Mucosa of rectum (tissue), 2 donors: Measurements from ENCODE around the gene NKTR.

Experiments used
- H3K27ac ChIP-seq, 2 donors: one replicate each; pipeline ENCODE4 v1.7.0; 2013; ENCODE audit warnings: inconsistent platforms in 2 of 2, low read depth in 2 of 2, low read length in 2 of 2
- H3K27me3 ChIP-seq, 2 donors: one replicate each; pipeline ENCODE4 v1.7.0; 2013; ENCODE audit warnings: low read length in 2 of 2; ENCODE audit not compliant: control insufficient read depth in 2 of 2, insufficient read depth in 2 of 2
- H3K36me3 ChIP-seq, 2 donors: one replicate each; pipeline ENCODE4 v1.7.0; 2013; ENCODE audit warnings: low read length in 2 of 2; ENCODE audit not compliant: control insufficient read depth in 2 of 2, insufficient read depth in 2 of 2
- H3K4me1 ChIP-seq, 2 donors: one replicate each; pipeline ENCODE4 v1.7.0; 2013; ENCODE audit warnings: low read length in 2 of 2, mild to moderate bottlenecking in 1 of 2; ENCODE audit not compliant: control insufficient read depth in 2 of 2, insufficient read depth in 2 of 2
- H3K4me3 ChIP-seq, 2 donors: one replicate each; pipeline ENCODE4 v1.7.0; 2013; ENCODE audit warnings: low read length in 2 of 2
- H3K9ac ChIP-seq, 2 donors: one replicate each; pipeline ENCODE4 v1.7.0; 2013; ENCODE audit warnings: low read length in 2 of 2, low read depth in 1 of 2, mild to moderate bottlenecking in 1 of 2
- H3K9me3 ChIP-seq, 2 donors: one replicate each; pipeline ENCODE4 v1.7.0; 2013; ENCODE audit warnings: low read length in 2 of 2; ENCODE audit not compliant: control insufficient read depth in 2 of 2
- donor health status: healthy.
- donor health status: Normal muscosa, but diverticular disease.

NKTR gene

DNA sequence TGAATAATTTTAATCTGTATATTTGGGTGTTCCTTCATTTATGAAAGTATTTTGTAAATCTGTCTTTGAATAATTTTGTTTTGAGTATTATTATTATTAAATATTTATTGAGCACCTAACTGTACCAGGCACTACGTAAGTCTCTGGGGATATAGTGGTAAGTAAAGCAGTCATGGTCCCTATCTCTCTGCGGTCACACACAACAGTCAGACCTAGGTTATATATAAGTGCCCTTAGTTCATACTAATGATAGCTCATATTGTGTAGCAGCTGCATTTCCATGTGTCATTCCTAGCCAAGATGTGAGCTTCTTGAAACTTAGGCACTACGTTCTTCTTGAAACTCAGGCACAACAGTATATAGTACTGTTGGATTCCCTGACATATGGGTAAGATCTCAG lies 12.4 kb downstream of the NKTR start:
- H3K9ac ChIP-seq, result no peak overlapping the region
- peaks cover 4 to 5% of the 10 kb centered on the region in 2 donors for H3K4me1 ChIP-seq
- H3K4me3 ChIP-seq, result no peak overlapping the region
- H3K27me3 ChIP-seq, result no peaks in the 10 kb centered on the region
- H3K9me3 ChIP-seq, result no peaks in the 10 kb centered on the region
- peaks cover 0 to 6% of the 10 kb centered on the region in 2 donors for H3K36me3 ChIP-seq
- no peak overlapping the region for H3K27ac ChIP-seq

DNA sequence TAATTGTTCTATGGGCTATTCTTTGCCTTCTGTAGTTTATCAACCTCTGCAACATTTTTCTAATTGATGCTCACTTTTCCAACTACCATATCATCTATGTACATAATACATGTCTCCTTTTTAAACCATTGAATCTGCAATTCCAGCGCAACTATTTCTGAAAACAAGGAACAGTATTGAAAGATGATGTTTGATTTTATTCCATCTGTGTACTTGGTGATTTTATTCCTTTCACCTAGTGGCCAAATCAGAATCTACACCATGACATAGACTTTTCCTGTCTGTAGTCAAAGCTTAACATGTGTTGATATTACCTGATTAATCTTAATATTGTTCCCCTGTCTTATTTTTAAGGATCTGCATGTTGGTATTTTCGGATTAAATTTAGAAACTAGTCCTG lies 13.0 kb downstream of the NKTR start:
- Histone ChIP-seq H3K9me3 (no peaks in the 10 kb centered on the region), H3K27me3 (no peaks in the 10 kb centered on the region), H3K36me3 (peaks cover 2 to 4% of the 10 kb centered on the region in 2 donors), H3K4me1 (peaks cover under 1 to 5% of the 10 kb centered on the region in 2 donors), H3K4me3 (no peak overlapping the region), H3K9ac (no peak overlapping the region), H3K27ac (no peak overlapping the region)

DNA sequence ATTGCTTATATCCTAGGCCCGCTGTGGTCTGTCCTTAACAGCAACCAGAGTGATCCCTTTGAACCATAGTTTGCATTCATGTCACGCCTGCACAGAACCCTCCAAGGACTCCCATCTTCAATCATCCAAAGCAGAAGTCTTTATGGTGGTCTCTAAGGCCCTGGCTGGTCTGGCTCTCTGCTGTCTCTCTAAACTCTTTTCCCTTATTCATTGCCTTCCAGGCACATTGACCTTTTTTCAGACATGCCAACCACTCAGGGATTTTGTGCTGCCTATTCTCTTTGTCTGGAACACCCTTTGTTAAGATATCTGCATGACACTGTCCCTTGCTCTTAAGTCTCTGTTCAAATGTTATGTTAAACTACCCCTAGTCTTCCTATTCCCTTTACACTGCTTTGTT lies 31.1 kb downstream of the NKTR start:
- Histone ChIP-seq H3K27ac (no peak overlapping the region), H3K4me3 (no peak overlapping the region), H3K4me1 (no peaks in the 10 kb centered on the region), H3K36me3 (peaks cover 43 to 49% of the 10 kb centered on the region in 2 donors), H3K9ac (no peak overlapping the region), H3K9me3 (no peaks in the 10 kb centered on the region), H3K27me3 (no peaks in the 10 kb centered on the region)

DNA sequence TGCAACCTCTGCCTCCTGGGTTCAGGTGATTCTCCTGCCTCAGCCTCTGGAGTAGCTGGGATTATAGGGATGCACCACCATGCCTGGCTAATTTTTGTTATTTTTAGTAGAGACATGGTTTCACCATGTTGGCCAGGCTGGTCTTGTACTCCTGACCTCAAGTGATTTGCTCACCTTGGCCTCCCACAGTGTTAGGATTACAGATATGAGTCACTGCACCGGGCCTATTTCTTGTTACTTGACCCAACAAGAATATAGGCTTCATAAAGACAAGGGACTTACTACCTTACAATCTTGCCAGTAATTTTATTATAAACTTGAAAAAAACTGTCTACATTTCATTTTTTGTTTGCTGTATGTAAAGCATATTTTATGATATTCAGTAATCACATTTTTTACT lies 31.7 kb downstream of the NKTR start:
- Histone ChIP-seq H3K9me3 (no peaks in the 10 kb centered on the region), H3K9ac (no peak overlapping the region), H3K4me3 (no peak overlapping the region), H3K27me3 (no peaks in the 10 kb centered on the region), H3K36me3 (peaks cover 49 to 55% of the 10 kb centered on the region in 2 donors), H3K27ac (no peak overlapping the region), H3K4me1 (no peaks in the 10 kb centered on the region)

DNA sequence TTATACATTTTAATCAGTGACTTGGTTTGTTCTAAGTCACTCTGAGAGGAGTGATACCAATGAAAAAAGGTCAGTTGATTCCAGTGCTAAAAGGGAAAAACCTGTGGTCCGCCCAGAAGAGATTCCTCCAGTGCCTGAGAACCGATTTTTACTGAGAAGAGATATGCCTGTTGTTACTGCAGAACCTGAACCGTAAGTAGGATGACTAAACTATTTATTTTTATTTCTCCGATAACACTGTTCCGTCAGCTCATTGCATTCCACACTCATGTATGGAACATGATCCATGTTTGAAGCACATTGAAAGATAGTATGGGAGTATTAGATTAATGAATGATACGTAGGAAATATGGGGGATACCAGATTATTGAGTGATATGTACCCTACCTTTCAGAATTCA lies 33.1 kb downstream of the NKTR start:
- no peak overlapping the region for H3K27ac ChIP-seq
- no peaks in the 10 kb centered on the region for H3K9me3 ChIP-seq
- no peak overlapping the region for H3K4me3 ChIP-seq
- no peaks in the 10 kb centered on the region for H3K27me3 ChIP-seq
- H3K4me1 ChIP-seq, result no peaks in the 10 kb centered on the region
- H3K9ac ChIP-seq, result no peak overlapping the region
- H3K36me3 ChIP-seq, result peaks cover 63 to 68% of the 10 kb centered on the region in 2 donors

DNA sequence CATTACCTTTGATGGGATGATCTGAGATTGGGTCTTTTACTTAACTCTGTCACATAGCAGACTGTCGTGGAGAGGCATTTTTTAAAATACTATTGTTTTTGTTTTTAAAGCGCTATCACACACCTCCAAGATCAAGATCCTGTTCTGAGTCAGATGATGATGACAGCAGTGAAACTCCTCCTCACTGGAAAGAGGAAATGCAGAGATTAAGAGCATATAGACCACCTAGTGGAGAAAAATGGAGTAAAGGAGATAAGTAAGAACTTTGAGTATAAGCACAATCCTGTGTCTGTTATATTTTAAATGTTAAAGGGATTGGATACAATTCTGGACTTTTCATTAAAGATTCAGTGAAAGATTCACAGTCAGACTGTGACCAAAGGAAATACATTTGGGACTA lies 34.6 kb downstream of the NKTR start:
- no peaks in the 10 kb centered on the region for H3K4me1 ChIP-seq
- peaks cover 76 to 77% of the 10 kb centered on the region in 2 donors for H3K36me3 ChIP-seq
- no peak overlapping the region for H3K4me3 ChIP-seq
- no peaks in the 10 kb centered on the region for H3K27me3 ChIP-seq
- H3K27ac ChIP-seq, result no peak overlapping the region
- no peaks in the 10 kb centered on the region for H3K9me3 ChIP-seq
- H3K9ac ChIP-seq, result no peak overlapping the region

DNA sequence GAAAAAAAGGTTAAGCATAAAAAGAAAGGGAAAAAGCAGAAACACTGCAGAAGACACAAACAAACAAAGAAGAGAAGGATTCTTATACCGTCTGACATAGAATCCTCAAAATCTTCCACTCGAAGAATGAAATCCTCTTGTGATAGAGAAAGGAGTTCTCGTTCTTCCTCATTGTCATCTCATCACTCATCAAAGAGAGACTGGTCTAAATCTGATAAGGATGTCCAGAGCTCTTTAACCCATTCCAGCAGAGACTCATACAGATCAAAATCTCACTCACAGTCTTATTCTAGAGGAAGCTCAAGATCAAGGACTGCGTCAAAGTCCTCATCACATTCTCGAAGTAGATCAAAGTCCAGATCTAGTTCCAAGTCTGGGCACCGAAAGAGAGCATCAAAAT lies 36.5 kb downstream of the NKTR start:
- Histone ChIP-seq H3K36me3 (peaks cover 71 to 78% of the 10 kb centered on the region in 2 donors), H3K9me3 (no peaks in the 10 kb centered on the region), H3K27ac (no peak overlapping the region), H3K4me1 (no peaks in the 10 kb centered on the region), H3K4me3 (no peak overlapping the region), H3K9ac (no peak overlapping the region), H3K27me3 (no peaks in the 10 kb centered on the region)

DNA sequence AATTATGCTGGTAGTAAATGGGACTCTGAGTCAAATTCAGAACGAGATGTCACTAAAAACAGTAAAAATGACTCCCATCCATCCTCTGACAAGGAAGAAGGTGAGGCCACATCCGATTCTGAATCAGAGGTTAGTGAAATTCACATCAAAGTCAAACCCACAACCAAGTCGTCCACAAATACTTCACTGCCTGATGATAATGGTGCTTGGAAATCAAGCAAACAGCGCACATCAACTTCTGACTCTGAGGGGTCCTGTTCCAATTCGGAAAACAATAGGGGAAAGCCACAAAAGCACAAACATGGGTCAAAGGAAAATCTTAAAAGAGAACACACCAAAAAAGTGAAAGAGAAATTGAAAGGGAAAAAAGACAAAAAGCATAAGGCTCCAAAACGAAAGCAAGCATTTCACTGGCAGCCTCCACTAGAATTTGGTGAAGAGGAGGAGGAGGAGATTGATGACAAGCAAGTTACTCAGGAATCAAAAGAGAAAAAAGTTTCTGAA lies 37.9 kb downstream of the NKTR start:
- Histone ChIP-seq H3K36me3 (peaks cover 71 to 78% of the 10 kb centered on the region in 2 donors), H3K4me3 (no peak overlapping the region), H3K9me3 (no peaks in the 10 kb centered on the region), H3K27me3 (no peaks in the 10 kb centered on the region), H3K9ac (no peak overlapping the region), H3K4me1 (no peaks in the 10 kb centered on the region), H3K27ac (no peak overlapping the region)

DNA sequence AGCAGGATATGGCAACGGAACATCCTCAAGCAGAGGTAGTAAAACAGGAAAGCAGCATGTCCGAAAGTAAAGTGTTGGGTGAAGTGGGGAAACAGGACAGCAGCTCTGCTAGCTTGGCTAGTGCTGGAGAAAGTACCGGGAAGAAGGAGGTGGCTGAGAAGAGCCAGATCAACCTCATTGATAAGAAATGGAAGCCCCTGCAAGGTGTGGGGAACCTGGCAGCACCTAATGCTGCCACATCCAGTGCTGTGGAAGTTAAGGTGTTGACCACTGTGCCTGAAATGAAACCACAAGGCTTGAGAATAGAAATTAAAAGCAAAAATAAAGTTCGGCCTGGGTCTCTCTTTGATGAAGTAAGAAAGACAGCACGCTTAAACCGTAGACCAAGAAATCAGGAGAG lies 38.7 kb downstream of the NKTR start:
- no peaks in the 10 kb centered on the region for H3K9me3 ChIP-seq
- no peaks in the 10 kb centered on the region for H3K27me3 ChIP-seq
- no peak overlapping the region for H3K9ac ChIP-seq
- no peak overlapping the region for H3K4me3 ChIP-seq
- H3K27ac ChIP-seq, result peak overlapping the region in 1 of 2 donors; percentile 39
- peaks cover 69 to 78% of the 10 kb centered on the region in 2 donors for H3K36me3 ChIP-seq
- no peaks in the 10 kb centered on the region for H3K4me1 ChIP-seq

DNA sequence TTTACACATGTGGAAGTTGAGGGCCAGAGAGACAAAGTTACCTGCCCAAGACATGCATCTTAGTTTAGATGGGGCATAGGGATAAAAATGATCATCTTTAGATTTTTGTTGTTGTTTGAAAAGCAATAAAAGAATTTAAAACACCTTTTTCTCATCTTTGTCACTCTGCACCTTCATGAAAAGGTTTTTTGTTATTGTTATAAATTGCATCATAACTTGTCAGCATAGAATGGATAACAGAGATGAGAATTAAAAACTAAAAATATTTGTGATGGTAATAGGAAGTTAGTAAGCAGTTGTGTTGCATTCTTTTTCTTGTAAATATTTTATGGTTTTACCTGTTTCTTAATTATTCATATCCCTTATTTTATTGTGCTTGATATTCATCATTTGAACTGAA lies 39.6 kb downstream of the NKTR start:
- Histone ChIP-seq H3K27ac (no peak overlapping the region), H3K4me3 (no peak overlapping the region), H3K4me1 (no peaks in the 10 kb centered on the region), H3K9me3 (no peaks in the 10 kb centered on the region), H3K36me3 (peaks cover 74 to 81% of the 10 kb centered on the region in 2 donors), H3K27me3 (no peaks in the 10 kb centered on the region), H3K9ac (no peak overlapping the region)
